HFF-Myc (cell line): ENCODE measurements around the gene FOXL2NB.

Experiments
- DNase-seq: peaks from one replicate; pipeline ENCODE4 v3.0.0-alpha.2; 2011; ENCODE audit warnings: low read depth; ENCODE audit errors: extremely low read depth
- H3K4me3 ChIP-seq: replicated peaks from 2 replicates; pipeline ENCODE4 v1.5.1; 2011; ENCODE audit warnings: low read depth, mild to moderate bottlenecking, control low read depth, low read length
- CTCF ChIP-seq: IDR thresholded peaks from 2 replicates; pipeline ENCODE4 v1.5.1; 2012; ENCODE audit warnings: mild to moderate bottlenecking, low read depth, low read length, control low read depth; ENCODE audit errors: missing control alignments

The FOXL2NB gene

GRCh38 chr3:138974462-138974861 lies 27.4 kb downstream of the FOXL2NB start:
- no peak overlapping the region for H3K4me3 ChIP-seq
- no peak for TF ChIP-seq CTCF
- DNase-seq, result no peak

DNA sequence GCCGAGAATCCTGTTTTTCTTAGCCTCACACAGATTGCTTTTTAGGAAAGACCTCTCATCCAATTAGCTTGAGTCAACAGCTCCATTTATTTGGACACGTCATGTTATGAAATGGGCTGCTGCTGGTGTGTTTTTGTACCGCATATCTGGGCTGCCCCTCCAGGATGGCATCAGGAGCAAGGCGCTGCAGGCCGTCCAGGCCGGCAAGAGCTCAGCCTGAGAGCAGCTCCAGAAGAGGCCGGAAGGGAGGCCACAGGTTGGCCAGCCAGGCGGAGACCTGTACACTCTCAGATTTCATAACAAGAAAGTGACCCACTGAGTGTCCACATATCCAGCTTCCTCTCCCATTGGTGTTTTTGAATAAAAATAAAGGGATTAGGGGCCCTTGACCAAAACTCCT lies 28.3 kb downstream of the FOXL2NB start:
- no peak for TF ChIP-seq CTCF
- no peak overlapping the region for H3K4me3 ChIP-seq
- DNase-seq, result no peak

DNA sequence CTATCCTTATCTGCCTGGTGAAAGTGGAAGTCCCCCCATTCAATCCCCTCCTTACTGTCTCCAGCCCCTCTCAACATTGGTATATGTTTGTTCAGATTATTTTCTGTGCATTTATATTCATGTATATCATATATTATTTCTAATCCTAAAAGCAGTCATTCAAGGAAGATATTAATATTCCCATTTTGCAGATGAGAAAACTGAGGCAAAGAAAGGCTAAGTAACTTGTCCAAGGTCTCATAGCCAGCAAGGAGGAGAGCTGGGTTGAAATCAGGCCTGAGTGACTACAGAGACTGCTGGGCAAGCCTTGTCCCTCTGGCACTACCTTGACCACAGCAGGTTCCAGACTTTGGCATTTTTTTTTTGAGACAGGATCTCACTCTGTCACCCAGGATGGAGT lies 29.0 kb downstream of the FOXL2NB start:
- DNase-seq, result no peak
- H3K4me3 ChIP-seq, result no peak overlapping the region
- no peak for TF ChIP-seq CTCF

DNA sequence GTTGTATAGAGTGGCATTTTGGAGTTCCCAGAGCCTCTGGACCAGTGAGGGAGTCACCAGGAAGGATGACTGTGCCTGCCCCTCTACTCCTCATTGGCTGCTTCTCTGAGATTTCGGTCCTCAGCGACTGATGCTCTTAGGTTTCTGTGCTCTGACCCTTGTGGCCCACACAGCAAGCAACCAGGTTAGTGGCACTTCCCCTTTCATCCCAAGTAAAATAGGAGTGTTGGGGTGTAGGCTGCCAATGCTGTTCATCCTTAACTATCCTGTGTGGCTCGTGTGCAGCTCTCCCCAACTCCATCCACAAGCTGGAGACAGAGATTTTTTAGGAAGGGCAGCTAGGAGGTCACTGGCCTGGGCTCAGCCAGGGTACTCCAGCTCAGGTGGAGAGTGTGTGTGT lies 37.8 kb downstream of the FOXL2NB start:
- no peak overlapping the region for H3K4me3 ChIP-seq
- no peak for TF ChIP-seq CTCF
- no peak for DNase-seq

DNA sequence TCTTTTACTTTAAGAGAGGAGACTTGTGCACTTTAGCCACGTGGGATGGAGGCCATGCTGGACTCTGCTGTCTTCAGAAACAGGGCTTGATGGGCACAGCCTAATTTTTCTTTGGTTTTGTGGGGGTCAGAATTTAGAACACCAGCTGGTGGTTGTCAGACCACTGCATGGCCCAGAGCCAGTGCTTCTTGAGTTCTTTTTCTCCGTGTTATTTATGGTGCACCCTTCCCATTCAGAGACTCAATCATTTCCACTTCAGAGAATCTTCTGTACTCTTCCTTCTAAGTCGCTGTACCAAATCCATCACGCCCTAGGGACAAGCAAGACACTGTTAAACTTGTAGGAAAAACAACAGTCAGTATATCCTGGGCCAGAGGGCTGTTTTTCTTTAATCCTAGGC lies 38.9 kb downstream of the FOXL2NB start:
- no peak for TF ChIP-seq CTCF
- DNase-seq, result no peak
- no peak overlapping the region for H3K4me3 ChIP-seq

DNA sequence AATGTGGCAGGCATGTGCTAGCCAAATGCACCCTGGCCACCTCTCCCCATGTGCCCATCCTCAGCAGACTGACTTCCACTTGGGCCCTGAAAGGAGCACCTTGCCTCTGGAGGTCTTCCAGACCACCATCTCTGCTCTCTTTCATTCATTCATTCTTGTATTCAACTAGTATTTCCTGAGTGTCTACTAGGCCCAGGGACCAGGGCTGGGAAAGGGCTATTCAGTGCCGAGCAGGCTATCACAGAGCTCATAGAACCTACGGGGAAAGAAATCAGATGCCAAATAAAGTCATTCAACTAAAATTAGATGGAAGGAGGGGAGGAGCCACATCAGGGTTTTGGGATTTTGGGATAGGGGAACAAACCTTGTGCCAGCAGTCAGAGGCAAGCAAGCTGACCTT lies 40.2 kb downstream of the FOXL2NB start:
- TF ChIP-seq CTCF, result no peak
- no peak for DNase-seq
- H3K4me3 ChIP-seq, result no peak overlapping the region

DNA sequence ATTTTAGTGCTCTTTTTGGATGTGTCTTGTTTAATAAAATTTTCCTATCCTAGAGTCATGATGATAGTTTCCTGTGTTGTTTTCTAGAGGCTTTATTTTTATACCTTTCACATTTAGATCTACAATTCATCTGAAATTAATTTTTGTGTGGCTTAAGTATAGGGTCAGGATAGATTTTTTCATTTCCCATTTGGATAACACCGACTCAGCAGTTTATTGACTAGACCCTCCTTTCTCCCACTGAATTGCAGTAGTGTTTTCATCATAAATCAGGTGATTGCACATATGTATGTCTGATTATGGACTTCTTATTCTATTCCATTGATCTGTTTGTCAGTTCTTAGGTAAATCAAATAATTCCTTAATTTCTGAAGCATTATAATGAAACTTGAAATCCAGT lies 48.7 kb downstream of the FOXL2NB start:
- no peak for TF ChIP-seq CTCF
- no peak overlapping the region for H3K4me3 ChIP-seq
- no peak for DNase-seq
